Uterus (tissue), 2 donors: Measurements from ENCODE around the gene SLC7A6OS.

Source experiments
- CTCF ChIP-seq, 4 experiments: fragments of 200-600 bp in 2 of 4; fragments of 450-650 bp in 2 of 4; sonication (generic) in 2 of 4; IDR thresholded peaks; one replicate each; pipeline ENCODE4 v1.5.1; 2016 to 2019; ENCODE audit warnings: antibody characterized with exemption in 4 of 4, mild to moderate bottlenecking in 2 of 4, moderate library complexity in 1 of 4
- POLR2A ChIP-seq, 2 donors: fragments of 450-650 bp; IDR thresholded peaks; one replicate each; pipeline ENCODE4 v1.6.1; 2016; ENCODE audit warnings: antibody characterized with exemption in 2 of 2, mild to moderate bottlenecking in 1 of 2, moderate library complexity in 1 of 2

GRCh38 chr16:68298907-68299561 is 11.7 kb downstream of the SLC7A6OS start:
- TF ChIP-seq CTCF (IDR thresholded peaks at IDR 0.05), result no peak
- no peak for TF ChIP-seq POLR2A (IDR thresholded peaks at IDR 0.05)
